Panc1 (cell line): ENCODE data around the gene TAF11L12.

Source experiments
- POLR2AphosphoS5 ChIP-seq: IDR thresholded peaks from 2 replicates; pipeline ENCODE4 v1.6.1; 2012; ENCODE audit warnings: mild to moderate bottlenecking, low read depth, low read length, moderate library complexity
- REST ChIP-seq, 2 experiments: IDR thresholded peaks; 2 replicates each; pipeline ENCODE4 v1.6.1; 2011 to 2012; ENCODE audit warnings: low read depth in 2 of 2, control low read depth in 1 of 2, low read length in 1 of 2, mild to moderate bottlenecking in 1 of 2, moderate library complexity in 1 of 2; ENCODE audit not compliant: insufficient read depth in 1 of 2

- no peak for TF ChIP-seq REST (IDR thresholded peaks at IDR 0.05; ENCODE audit: insufficient read depth in 1 of 2, low read depth in 2 of 2, low read length in 1 of 2)
- TF ChIP-seq POLR2AphosphoS5: no peak
Measured at GRCh38 chr5:17655921-17656320, 45.7 kb downstream of the TAF11L12 start.
